Nephron progenitor cell (in vitro differentiated cells): ENCODE results near the gene GFER.

ENCODE experiments used
- DNase-seq: peaks from one replicate; pipeline ENCODE4 v3.0.0; 2021
- H3K27ac Mint-ChIP-seq: 2 replicates; pipeline ENCODE4 v1.8.0; 2021; ENCODE audit warnings: mild to moderate bottlenecking, moderate library complexity, mixed read lengths
- H3K27me3 Mint-ChIP-seq: 2 replicates; pipeline ENCODE4 v1.8.0; 2021; ENCODE audit warnings: mild to moderate bottlenecking, low read depth, mixed read lengths; ENCODE audit not compliant: poor library complexity
- H3K36me3 Mint-ChIP-seq: 2 replicates; pipeline ENCODE4 v1.8.0; 2021; ENCODE audit warnings: low read depth, mixed read lengths
- H3K4me1 Mint-ChIP-seq: 2 replicates; pipeline ENCODE4 v1.8.0; 2021; ENCODE audit warnings: mixed read lengths
- H3K4me3 Mint-ChIP-seq: 2 replicates; pipeline ENCODE4 v1.8.0; 2021; ENCODE audit warnings: mild to moderate bottlenecking, moderate library complexity, mixed read lengths
- H3K9me3 Mint-ChIP-seq: 2 replicates; pipeline ENCODE4 v1.8.0; 2021; ENCODE audit warnings: mild to moderate bottlenecking, moderate library complexity, mixed read lengths
- TF ChIP-seq, protein P1 (sequence below): fragments of 200-600 bp; sonication (generic); IDR thresholded peaks from 2 replicates; pipeline ENCODE4 v1.5.0; 2021; ENCODE audit warnings: antibody characterized with exemption

GFER gene

DNA sequence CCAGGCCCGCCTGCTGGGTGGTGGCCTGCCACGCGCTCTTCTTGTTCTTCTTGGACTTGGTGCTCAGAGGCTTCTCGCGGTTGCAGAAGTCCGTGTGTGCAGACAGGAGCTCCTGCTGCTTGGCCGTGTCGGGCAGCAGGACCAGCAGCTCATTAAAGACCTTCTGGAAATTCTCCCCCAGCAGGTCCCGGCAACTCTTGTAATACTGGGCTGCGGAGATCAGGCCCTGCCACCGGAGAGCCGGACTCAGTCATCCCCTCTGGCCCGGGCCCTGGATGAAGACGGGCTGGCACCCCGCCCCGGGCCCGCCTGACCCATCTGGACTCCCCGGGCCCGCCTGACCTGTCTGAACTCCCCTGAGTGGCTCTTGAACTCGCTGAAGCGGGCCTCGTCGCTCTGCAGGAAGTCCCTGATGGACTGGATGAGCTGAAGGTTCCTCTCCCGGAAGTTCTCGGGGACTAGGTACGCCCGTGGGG, 14.4 kb downstream of the GFER start:
- TF ChIP-seq, protein P1, sequence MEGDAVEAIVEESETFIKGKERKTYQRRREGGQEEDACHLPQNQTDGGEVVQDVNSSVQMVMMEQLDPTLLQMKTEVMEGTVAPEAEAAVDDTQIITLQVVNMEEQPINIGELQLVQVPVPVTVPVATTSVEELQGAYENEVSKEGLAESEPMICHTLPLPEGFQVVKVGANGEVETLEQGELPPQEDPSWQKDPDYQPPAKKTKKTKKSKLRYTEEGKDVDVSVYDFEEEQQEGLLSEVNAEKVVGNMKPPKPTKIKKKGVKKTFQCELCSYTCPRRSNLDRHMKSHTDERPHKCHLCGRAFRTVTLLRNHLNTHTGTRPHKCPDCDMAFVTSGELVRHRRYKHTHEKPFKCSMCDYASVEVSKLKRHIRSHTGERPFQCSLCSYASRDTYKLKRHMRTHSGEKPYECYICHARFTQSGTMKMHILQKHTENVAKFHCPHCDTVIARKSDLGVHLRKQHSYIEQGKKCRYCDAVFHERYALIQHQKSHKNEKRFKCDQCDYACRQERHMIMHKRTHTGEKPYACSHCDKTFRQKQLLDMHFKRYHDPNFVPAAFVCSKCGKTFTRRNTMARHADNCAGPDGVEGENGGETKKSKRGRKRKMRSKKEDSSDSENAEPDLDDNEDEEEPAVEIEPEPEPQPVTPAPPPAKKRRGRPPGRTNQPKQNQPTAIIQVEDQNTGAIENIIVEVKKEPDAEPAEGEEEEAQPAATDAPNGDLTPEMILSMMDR = no peak
- Mint-ChIP-seq H3K36me3 (peaks cover 28% of the 10 kb centered on the region), H3K27me3 (peaks cover 7% of the 10 kb centered on the region), H3K4me3 (no peak overlapping the region), H3K9me3 (no peaks in the 10 kb centered on the region), H3K27ac (no peak overlapping the region), H3K4me1 (peaks cover 3% of the 10 kb centered on the region)
- no peak for DNase-seq

DNA sequence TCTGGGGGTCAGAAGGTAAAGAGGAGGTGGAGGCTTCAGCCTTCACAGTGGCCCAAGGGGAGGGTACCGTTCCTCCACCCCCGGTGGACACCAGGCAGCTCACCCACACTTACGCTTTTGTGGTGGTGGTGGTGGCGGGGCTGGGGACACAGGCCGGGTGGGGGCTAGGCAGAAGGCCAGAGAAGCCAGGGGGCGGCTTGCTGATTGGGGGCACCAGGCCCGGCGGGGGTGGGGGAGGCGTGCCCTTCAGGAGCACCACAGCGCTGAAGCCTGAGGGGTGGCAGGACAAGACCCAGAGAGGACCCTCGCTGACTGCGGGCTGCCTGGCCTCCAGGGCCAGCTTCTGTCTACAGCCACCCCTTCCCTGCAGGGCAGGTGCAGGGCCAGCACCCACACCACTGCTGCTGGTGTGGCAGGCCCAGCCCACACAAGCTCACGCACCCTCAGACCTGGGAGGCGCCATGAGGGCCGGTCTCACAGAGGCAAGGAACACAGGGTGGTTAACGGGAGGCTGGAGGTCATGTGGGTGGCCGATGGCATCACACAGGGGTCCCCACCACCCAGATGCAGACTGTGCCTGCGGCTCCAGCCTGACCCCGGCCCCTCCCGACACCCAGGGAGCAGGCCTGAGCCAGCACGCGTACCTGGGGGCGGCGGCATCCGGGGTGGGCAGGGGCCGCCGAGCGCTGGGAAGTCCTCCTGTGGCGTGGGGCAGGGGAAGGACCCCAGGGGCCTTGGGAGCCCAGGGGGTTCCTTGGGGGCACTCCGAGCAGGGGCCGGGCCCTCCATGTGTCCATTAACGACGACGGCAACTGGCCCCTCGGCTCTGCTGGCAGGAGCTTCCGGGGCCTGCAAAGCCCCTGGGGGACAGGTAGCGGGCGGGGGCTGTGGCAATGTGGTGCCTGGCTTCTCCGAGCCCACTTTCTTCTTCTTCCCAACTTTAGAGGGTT, 15.1 kb downstream of the GFER start:
- Mint-ChIP-seq H3K27me3 (peaks cover 1% of the 10 kb centered on the region), H3K9me3 (no peaks in the 10 kb centered on the region), H3K36me3 (peaks cover 28% of the 10 kb centered on the region), H3K4me1 (peaks cover under 1% of the 10 kb centered on the region), H3K27ac (no peak overlapping the region), H3K4me3 (no peak overlapping the region)
- no peak for DNase-seq
- TF ChIP-seq, protein P1 = no peak

DNA sequence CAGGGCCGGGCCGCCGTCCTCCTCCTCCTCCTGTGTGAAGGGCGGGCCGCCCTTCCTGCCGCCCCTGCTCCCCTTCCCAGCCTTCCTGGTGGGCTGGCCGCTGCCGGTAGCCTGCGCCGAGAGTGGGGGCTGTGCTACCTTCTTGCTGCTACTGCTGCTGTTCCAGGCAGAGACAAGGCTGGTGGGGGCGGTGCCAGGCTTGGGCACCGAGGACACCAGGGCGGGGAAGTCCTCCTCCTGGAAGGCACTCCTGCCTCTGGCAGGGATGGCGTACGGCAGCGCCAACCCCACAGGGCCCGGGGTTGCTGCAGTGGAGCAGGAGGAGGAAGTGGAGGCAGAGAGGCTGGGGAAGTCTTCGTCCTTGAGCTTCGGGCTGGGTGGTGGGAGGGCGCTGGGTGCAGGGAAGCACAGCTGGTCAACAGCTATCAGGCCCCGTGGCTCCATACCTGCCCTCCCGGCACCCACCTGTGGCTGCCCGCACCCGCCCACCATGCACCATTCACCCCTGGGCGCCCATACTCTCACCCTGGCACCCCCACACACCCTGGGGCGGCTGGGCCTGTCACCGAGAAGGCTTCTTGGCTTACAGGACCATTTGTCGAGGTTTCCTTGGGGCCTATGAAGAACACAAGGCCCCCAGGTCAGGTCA, 16.0 kb downstream of the GFER start:
- H3K27me3 Mint-ChIP-seq = no peaks in the 10 kb centered on the region
- TF ChIP-seq, protein P1 = no peak
- no peak overlapping the region for H3K4me3 Mint-ChIP-seq

GRCh38 chr16:2001035-2001434, 17.0 kb downstream of the GFER start:
- H3K27me3 Mint-ChIP-seq = no peaks in the 10 kb centered on the region
- no peaks in the 10 kb centered on the region for H3K9me3 Mint-ChIP-seq
- no peak for DNase-seq
- peaks cover 21% of the 10 kb centered on the region for H3K36me3 Mint-ChIP-seq
- no peak overlapping the region for H3K27ac Mint-ChIP-seq
- no peak overlapping the region for H3K4me3 Mint-ChIP-seq
- TF ChIP-seq, protein P1 = no peak
- H3K4me1 Mint-ChIP-seq = peaks cover 17% of the 10 kb centered on the region

More for the DNA sequence above, 16.0 kb downstream of the GFER start:
- no peak for DNase-seq
- Mint-ChIP-seq H3K9me3 (no peaks in the 10 kb centered on the region), H3K36me3 (peaks cover 28% of the 10 kb centered on the region), H3K27ac (no peak overlapping the region), H3K4me1 (peaks cover 9% of the 10 kb centered on the region)

DNA sequence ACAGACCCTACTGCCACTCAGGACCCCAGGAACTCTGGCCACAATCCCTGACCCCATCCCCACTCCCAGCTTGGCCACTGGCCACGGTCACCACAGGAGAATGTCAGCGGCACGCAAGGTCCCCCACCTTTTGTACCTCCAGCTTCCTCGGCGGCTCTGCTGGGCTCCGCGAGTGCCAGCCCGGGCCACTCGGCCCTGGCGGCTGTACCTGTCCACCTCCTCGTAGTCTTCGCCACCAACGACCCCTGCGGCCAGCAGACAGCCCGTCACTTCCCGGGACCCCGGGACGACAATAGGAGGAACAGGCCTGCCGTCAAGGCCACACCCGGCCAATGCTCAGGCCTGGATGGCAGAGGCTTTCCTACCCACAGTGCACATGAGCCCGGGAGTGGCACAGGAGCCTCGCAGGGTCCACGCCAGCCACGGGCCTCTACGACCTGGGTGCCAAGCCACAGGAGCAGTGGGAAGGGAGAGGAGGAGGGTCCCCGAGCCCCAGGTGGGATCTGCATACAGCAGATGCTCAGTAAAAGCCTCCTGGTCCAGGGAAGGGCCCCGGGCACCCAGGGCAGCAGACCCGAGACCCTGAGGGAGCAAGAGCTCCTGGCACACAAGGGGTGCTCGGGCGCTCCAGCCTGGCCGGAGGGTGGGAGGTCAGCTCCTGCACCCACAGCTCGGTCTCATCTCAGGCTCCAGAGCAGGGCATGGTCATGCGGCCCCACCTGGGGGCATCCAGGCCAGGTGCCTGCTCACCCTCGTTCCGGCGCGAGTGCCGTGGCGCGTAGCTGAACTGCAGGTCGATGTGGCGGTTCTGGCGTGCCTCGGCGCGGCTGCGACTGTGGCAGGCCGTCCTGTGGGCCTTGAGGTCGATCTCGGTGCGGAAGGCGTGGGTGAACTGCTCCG, 17.7 kb downstream of the GFER start:
- H3K27me3 Mint-ChIP-seq = no peaks in the 10 kb centered on the region
- no peaks in the 10 kb centered on the region for H3K9me3 Mint-ChIP-seq
- peaks cover 21% of the 10 kb centered on the region for H3K36me3 Mint-ChIP-seq
- H3K4me1 Mint-ChIP-seq = peaks cover 24% of the 10 kb centered on the region
- DNase-seq = no peak
- no peak overlapping the region for H3K27ac Mint-ChIP-seq
- no peak overlapping the region for H3K4me3 Mint-ChIP-seq
- TF ChIP-seq, protein P1 = no peak
